Measurements from ENCODE around the gene SERINC4.
"Not testable (repeated sequence)": the region's sequence is repeated elsewhere in the genome, so short reads cannot be mapped to it uniquely, and the experiment has no call there.

SERINC4 gene

GRCh38 chr15:43799945-43800285 lies at the start of gene SERINC4:
SERINC4 (minus strand) TSS chr15:43800220; CDS start chr15:43799986, 234 bp downstream.
- DNase-seq: no peak

GRCh38 chr15:43845421-43845820 lies 45.4 kb upstream of the SERINC4 start:
- DNase-seq: no peak

DNA sequence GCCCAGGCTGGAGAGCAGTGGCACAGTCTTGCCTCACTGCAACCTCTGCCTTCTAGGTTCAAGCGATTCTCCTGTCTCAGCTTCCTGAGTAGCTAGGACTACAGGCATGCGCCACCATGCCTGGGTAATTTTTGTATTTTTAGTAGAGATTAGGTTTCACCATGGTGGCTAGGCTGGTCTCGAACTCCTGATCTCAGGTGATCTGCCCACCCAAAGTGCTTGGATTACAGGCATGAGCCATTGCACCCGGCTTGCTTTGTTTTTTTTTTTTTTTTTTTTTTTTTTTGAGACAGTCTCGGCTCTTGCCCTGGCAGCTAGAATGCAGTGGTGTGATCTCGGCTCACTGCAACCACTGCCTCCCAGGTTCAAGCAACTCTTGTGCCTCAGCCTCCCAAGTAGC lies 32.5 kb upstream of the SERINC4 start:
- not testable (repeated sequence) for DNase-seq

DNA sequence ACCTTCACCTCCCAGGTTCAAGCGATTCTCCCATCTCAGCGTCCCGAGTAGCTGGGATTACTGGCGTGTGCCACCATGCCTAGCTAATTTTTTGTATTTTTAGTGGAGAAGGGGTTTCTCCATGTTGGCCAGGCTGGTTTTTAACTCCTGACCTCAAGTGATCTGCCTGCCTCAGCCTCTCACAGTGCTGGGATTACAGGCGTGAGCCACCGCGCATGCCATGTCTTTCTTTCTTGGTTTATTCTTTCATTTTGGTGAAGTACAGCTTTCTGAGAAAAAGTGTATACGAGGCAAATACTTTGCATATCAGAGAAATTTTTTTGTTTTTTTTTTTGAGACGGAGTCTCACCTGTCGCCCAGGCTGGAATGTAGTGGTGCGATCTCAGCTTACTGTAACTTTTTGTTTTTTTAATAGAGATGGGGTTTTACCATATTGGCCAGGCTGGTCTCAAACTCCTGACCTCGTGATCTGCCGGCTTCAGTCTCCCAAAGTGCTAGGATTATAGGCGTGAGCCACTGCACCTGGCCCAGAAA lies 31.6 kb upstream of the SERINC4 start:
- DNase-seq: not testable (repeated sequence)

DNA sequence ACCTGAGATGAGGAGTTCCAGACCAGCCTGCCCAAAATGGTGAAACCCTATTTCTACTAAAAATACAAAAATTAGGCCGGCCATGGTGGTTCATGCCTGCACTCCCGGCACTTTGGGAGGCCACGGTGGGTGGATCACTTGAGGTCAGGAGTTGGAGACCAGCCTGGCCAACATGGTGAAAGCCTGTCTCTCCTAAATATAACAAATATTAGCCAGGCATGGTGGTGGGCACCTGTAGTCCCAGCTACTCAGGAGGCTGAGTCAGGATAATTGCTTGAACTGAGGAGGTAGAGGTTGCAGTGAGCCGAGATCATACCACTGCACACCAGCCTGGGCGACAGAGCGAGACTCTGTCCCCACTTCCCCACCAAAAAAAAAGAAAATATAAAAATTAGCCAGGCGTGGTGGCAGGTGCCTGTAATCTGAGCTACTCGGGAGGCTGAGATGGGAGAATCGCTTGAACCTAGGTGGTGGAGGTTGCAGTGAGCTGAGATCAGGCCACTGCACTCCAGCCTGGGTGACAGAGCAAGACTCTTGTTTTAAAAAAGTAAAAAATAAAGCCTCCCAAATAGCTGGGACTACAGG lies 30.8 kb upstream of the SERINC4 start:
- DNase-seq: not testable (repeated sequence)

GRCh38 chr15:43829951-43830540 lies 30.0 kb upstream of the SERINC4 start:
- DNase-seq: not testable (repeated sequence)

DNA sequence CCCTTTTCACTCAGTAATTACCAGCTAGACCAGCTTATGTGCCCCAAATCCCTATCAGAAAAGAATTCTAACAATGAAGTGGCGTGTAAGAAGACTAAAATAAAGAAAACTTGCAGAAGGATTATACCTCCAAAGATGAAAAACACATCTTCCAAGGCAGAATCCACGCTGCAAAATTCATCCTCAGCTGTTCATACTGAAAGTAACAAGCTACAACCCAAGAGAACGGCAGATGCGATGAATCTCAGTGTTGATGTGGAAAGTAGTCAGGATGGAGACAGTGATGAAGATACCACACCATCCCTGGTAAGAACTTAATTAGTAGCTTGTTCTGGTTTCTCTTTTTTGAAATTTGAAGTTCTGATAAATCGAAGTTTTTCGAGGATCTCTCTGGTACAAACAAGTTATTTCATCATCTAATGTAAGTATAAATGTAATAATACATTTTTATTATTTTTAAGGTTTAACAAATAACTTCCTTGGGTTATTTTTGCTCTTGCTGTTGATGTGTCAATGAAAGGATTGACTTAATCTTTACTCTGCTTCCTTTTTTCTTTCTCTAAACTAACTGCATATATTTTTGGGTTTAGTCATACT lies 28.1 kb upstream of the SERINC4 start:
- DNase-seq: no peak

DNA sequence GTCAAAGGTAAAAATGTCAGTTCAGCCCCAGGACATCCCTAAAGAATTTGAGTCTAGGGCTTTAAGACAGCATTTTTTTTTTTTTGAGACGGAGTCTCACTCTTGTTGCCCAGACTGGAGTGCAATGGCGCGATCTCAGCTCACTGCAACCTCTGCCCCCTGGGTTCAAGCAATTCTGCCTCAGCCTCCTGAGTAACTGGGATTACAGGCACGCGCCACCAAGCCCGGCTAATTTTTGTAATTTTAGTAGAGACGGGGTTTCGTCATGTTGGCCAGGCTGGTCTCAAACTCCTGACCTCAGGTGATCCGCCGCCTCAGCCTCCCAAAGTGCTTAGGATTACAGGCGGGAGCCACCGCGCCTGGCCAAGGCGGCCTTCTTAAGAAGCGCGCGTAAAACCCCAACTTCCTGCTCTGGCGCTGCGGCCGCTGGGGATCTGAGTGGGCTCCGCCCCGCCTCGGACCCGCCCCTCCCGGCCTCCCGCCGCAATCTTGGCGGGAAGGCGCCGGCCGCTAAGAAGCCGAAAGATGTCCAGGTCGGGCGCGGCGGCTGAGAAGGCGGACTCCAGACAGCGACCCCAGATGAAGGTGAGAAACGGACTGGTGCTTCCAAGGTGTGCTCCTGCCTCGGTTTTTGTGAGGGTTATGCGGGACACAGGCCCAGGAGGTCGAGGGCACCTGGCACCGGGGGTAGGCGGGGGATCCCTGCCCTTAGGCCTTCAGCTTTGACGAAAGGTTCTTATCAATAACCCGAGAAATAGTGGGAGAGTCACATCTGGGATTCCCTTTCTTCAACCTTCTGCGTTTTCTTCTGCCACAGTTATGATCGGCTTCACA lies 26.7 kb upstream of the SERINC4 start, which contains the start of gene WDR76:
Gene WDR76, plus strand, starts transcription at position 495 of the 834 bp plus-strand sequence. Its CDS starts 31 bp downstream, at position 526.
- DNase-seq: peak; percentile 98

DNA sequence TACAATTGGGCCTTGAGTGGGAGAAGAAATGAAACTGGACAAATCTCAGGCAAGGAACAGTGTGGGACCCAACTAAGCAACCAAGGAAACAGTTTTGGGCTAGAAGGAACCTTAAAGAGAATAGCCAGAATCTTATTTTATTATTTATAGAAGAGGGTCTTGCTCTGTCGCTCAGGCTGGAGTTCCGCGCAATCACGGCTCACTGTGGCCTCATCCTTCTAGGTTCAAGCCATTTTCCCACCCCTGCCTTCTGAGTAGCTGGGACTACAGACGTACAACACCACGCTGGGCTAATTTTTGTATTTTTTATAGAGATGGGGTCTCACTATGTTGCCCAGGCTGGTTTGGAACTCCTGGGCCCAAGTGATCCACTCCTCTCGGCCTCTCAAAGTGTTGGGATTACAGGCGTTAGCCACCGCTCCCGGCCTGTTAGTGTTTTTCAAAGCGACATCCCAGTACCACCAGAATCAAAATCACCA lies 26.0 kb upstream of the SERINC4 start:
- no peak for DNase-seq

DNA sequence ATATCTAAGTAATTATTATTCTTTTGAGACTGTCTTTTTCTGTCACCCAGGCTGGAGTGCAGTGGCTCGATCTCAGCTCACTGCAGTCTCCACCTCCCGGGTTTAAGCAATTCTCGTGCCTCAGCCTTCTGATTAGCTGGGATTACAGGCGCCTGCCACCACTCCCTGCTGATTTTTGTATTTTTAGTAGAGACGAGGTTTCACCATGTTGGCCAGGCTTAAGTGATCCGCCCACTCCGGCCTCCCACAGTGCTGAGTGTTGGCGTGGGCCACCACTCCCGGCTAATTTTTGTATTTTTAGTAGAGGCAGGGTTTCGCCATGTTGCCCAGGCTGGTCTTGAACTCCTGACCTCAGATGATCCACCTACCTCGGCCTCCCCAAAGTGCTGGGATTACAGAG lies 25.3 kb upstream of the SERINC4 start:
- DNase-seq: not testable (repeated sequence)

DNA sequence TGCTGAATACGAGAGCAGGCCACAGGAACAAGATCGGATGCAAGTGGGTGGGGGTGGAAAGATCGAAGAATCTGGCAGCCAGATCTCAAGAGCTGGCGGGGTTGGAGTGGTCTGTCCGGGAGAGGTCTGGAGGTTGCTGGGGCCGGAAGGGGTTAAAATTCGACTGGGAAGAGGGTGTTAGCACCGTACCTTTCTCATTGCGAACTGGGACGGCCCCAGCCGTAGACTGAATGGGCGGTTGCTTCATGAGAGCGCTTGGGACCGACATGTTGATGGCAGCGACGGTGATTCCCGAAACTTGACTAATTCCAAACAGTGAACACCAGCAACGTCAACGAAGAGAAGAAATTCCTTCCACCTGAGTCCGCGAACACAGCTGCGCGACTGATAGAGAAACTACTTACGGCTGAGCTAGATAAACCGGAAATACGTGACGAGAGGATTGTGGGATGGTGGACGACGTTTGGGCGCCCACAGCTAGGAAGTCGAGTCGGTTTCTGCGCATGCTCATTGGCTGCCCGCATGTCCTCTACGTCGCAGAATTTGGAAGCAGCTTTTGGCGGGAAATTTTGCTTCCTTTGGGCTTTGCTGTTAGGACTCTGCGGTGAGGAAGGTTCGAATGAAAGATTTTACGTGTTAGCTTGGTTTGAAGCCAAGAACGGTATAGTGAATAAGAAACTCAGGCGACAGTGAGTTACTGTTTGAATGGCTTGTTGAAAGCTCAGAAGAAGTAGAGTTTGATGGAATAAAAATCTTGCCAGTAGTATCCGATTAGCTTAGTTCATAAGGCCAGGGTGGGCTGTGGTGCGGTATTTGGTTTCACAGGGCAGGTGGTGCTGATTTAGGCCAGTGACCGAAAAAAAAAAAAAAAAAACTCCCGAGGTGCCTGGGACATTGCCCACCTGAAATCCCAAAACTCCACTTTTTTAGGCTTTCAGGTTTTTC lies 24.6 kb upstream of the SERINC4 start, which contains the start of gene MFAP1:
Gene MFAP1, minus strand, starts transcription at position 389 of the 945 bp plus-strand sequence. Its CDS starts 121 bp downstream, at position 268.
- peak; percentile 99 for DNase-seq

DNA sequence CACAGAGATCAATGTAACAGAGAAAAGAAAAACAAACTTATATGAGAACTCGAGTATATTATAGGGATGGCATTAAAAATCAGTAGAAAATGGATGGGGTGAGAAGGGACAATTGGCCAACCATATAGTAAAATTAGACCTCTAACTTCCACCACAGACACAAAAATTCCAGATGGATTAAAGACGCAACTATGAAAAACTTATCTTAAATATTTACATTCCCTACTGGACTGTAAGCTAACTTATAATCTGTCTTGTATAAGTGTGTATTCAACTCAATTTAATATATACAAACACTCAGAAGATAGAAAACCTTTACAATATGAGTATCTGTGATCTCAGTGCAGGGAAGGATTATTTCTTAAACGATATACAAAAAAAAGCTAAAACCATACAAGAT lies 21.5 kb upstream of the SERINC4 start:
- no peak for DNase-seq

- not testable (repeated sequence) for DNase-seq
These were observed 15.0 kb upstream of the SERINC4 start for GRCh38 chr15:43815064-43815463.

DNA sequence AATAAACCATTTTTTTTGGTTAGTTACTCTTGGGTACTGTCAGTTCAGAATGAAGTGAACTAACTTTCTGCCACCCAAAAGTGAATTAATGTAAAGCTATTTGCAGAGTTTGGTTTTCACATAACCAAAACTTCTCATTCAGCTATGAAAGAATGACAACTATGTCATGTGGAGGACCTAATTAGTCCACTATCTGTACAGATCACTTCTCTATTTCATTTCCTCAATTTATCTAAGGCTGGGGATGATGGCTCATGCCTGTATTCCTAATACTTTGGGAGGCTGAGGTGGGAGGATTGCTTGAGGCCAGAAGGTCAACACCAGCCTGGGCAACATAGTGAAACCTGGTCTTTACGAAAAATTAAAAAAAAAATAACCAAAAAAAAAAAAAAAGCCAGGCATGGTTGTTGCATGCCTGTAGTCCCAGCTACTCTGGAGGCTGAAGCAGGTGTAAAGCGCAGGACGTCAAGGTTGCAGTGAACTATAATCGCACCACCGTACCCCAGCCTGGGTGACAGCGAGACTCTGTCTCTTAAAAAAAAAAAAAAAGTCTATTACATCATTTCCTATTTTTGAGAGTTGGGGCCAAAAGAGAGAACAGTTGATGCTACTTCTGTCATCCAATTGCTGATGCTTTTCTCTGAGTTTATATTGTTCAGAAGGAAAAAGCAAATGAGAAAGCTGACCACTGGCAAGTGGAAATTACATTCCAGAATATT lies 9.1 kb upstream of the SERINC4 start:
- no peak for DNase-seq

- DNase-seq: no peak
These were observed 8.5 kb upstream of the SERINC4 start for GRCh38 chr15:43808435-43808950.

GRCh38 chr15:43802676-43803075 lies 2.7 kb upstream of the SERINC4 start:
- DNase-seq: not testable (repeated sequence)

- DNase-seq: peak; percentile 96
These were observed 494 bp upstream of the SERINC4 start, which contains the start of gene HYPK for GRCh38 chr15:43800286-43801141. HYPK (plus strand) TSS chr15:43800599; CDS start chr15:43800623, 24 bp downstream.

DNA sequence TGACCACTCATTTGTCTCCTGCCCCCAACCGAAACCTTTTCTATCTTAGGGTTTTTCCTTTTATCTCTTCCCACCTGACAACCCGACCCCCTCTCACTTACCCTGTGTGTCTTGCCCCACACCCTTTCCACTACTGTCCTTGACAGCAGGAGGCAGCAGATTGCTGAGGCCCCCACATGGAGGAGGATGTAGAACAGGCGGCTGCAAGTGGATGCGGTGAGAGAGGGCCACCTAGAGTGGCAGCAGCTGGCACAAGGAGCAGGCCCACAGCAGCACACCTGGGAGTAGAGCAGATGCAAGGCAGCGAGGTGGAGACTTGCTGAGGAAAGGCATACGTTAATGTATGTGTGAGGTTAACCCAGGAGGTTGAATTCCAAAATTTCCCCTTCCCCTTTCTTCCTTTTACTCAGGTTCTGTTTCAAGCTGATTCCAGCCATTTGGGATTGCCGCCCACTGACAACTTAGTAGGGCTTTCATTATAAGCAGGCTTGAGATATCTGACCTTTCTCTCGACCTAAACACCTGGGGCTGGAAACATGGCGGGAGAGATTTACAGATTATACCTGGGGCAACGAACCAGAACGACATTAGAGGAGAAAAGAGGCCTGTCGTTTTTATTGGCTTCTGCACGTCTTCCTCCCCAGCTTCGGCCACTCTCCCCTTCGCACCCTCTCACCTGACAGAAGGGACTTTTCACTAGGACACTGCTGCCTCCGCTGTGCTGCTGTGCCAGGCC lies 643 bp downstream of the SERINC4 start:
- DNase-seq: peak; percentile 48

GRCh38 chr15:43796566-43796965 lies 3.5 kb downstream of the SERINC4 start:
- DNase-seq: no peak
